A549 (cell line): ENCODE data around the gene IL9R. TPM values are rescaled to one million over a fixed set of nuclear protein-coding genes. Genes with fewer than 3 reads are reported as not detected.
"Not testable (repeated sequence)": the region's sequence is repeated elsewhere in the genome, so short reads cannot be mapped to it uniquely, and the experiment has no call there.

Experiments used
- ATAC-seq, 2 experiments: fragments of 200-7000 bp in 1 of 2; fragments of >200 bp in 1 of 2; cut with Nextera tagmentation in 1 of 2; cut with Tn5 transposase in 1 of 2; 3 replicates each; pipeline versions ENCODE4 v1.8.0 to v1.9.1; 2018 to 2020; ENCODE audit warnings: mild to moderate bottlenecking in 1 of 2, moderate library complexity in 1 of 2
- CTCF ChIA-PET: fragments of 300-600 bp; sonication (Branson Sonifier 250); formaldehyde crosslinking; extraction: SDS; loops from one replicate; lab custom pipeline; 2021; ENCODE audit warnings: antibody characterized with exemption, inconsistent platforms; lab: Yijun Ruan, JAX
- POLR2A ChIA-PET: fragments of 350-600 bp; formaldehyde crosslinking; extraction: SDS; loops from one replicate; lab custom pipeline; 2021; ENCODE audit warnings: antibody characterized with exemption, inconsistent platforms; lab: Yijun Ruan, JAX
- DNase-seq, 2 experiments: peaks; one replicate each; pipeline versions ENCODE4 v3.0.0 to v3.0.0-alpha.2; 2011 to 2016; ENCODE audit warnings: low read depth in 1 of 2, low spot score in 1 of 2
- FAIRE-seq: peaks from 2 replicates; lab custom pipeline; 2011; peaks lifted over from hg19 to GRCh38; lab: Jason Lieb, UNC
- H3K27ac ChIP-seq, 2 experiments: fragments of >200 bp; sonication (Bioruptor Twin); formaldehyde crosslinking; 3 replicates each; pipeline ENCODE4 v1.5.1; 2016 to 2017
- H3K4me1 ChIP-seq: fragments of >200 bp; sonication (Bioruptor Twin); formaldehyde crosslinking; 3 replicates; pipeline ENCODE4 v1.6.1; 2016
- H3K4me2 ChIP-seq: fragments of >200 bp; sonication (Bioruptor Twin); formaldehyde crosslinking; 3 replicates; pipeline ENCODE4 v1.6.1; 2016
- H3K4me3 ChIP-seq: fragments of >200 bp; sonication (Bioruptor Twin); formaldehyde crosslinking; 3 replicates; pipeline ENCODE4 v1.5.1; 2016
- H3K9me3 ChIP-seq: fragments of >200 bp; sonication (Bioruptor Twin); formaldehyde crosslinking; 3 replicates; pipeline ENCODE4 v1.6.1; 2016
- ATOH8 ChIP-seq: fragments of 250-450 bp; sonication (Bioruptor Pico); IDR thresholded peaks from 2 replicates; pipeline ENCODE4 v1.5.0; 2020; ENCODE audit warnings: low read depth, mild to moderate bottlenecking, moderate library complexity
- E2F6 ChIP-seq: IDR thresholded peaks from 2 replicates; pipeline ENCODE4 v1.6.1; 2012; ENCODE audit warnings: low read depth, borderline replicate concordance
- EHF ChIP-seq: fragments of 250-450 bp; sonication (Bioruptor Pico); IDR thresholded peaks from 2 replicates; pipeline ENCODE4 v1.5.0; 2020; ENCODE audit warnings: mild to moderate bottlenecking
- FOSL2 ChIP-seq, 2 experiments: fragments of 450-650 bp in 1 of 2; fragments of >200 bp in 1 of 2; sonication (Bioruptor Twin) in 1 of 2; formaldehyde crosslinking; IDR thresholded peaks; 2 replicates each; pipeline versions ENCODE4 v1.5.0 to v1.6.1; 2016 to 2020; ENCODE audit warnings: mild to moderate bottlenecking in 1 of 2, moderate library complexity in 1 of 2
- GATA3 ChIP-seq: IDR thresholded peaks from 2 replicates; pipeline ENCODE4 v1.6.1; 2012; ENCODE audit warnings: borderline replicate concordance
- HDAC2 ChIP-seq: fragments of 200-600 bp; sonication (generic); IDR thresholded peaks from 2 replicates; pipeline ENCODE4 v1.6.1; 2016
- MAX ChIP-seq: IDR thresholded peaks from 2 replicates; pipeline ENCODE4 v1.6.1; 2012
- MAZ ChIP-seq: fragments of 150-350 bp; IDR thresholded peaks from 2 replicates; pipeline ENCODE4 v1.6.1; 2014; ENCODE audit warnings: antibody characterized with exemption, low read depth, low read length, borderline replicate concordance
- PHF8 ChIP-seq: fragments of 200-600 bp; sonication (generic); IDR thresholded peaks from 2 replicates; pipeline ENCODE4 v1.6.1; 2016; ENCODE audit warnings: low read depth, mild to moderate bottlenecking, antibody characterized with exemption, moderate library complexity, borderline replicate concordance
- SREBF2 ChIP-seq: fragments of 450-650 bp; IDR thresholded peaks from 2 replicates; pipeline ENCODE4 v1.6.1; 2014; ENCODE audit warnings: mild to moderate bottlenecking, moderate library complexity
- WGBS: methylation state at CpG from one replicate; pipeline ENCODE4 v1.1.6; 2017; ENCODE audit errors: missing lambda C conversion rate; 5-methylcytosine and 5-hydroxymethylcytosine counted together
- polyA plus RNA-seq, 4 experiments: library from polyadenylated mRNA; depleted of rRNA in 3 of 4; stranded (reverse); fragments of >200 nt; fragmentation: RNase III in 1 of 4; extraction: RNeasy Plus Mini Kit Qiagen cat#74134 plus additional on column Dnase treatment in 1 of 4; gene quantifications; 2 replicates in 3 of 4; 3 replicates in 1 of 4; pipeline ENCODE4 v1.2.3, GENCODE V29; 2011 to 2017
- TF ChIP-seq, protein P1 (sequence below): IDR thresholded peaks from 2 replicates; pipeline ENCODE4 v1.6.1; 2012
- TF ChIP-seq, protein P2 (sequence below): fragments of 150-350 bp; IDR thresholded peaks from 2 replicates; pipeline ENCODE4 v1.6.1; 2014; ENCODE audit warnings: low read depth, mild to moderate bottlenecking, low read length
- TF ChIP-seq, protein P3 (sequence below): fragments of 250-450 bp; sonication (Bioruptor Pico); IDR thresholded peaks from 2 replicates; pipeline ENCODE4 v1.5.0; 2021; ENCODE audit warnings: mild to moderate bottlenecking, moderate library complexity, borderline replicate concordance

IL9R gene
- polyA plus RNA-seq, 2 of the 4 experiments (the other 2 are of a cell fraction), result 0.06 to 0.12 TPM

DNA sequence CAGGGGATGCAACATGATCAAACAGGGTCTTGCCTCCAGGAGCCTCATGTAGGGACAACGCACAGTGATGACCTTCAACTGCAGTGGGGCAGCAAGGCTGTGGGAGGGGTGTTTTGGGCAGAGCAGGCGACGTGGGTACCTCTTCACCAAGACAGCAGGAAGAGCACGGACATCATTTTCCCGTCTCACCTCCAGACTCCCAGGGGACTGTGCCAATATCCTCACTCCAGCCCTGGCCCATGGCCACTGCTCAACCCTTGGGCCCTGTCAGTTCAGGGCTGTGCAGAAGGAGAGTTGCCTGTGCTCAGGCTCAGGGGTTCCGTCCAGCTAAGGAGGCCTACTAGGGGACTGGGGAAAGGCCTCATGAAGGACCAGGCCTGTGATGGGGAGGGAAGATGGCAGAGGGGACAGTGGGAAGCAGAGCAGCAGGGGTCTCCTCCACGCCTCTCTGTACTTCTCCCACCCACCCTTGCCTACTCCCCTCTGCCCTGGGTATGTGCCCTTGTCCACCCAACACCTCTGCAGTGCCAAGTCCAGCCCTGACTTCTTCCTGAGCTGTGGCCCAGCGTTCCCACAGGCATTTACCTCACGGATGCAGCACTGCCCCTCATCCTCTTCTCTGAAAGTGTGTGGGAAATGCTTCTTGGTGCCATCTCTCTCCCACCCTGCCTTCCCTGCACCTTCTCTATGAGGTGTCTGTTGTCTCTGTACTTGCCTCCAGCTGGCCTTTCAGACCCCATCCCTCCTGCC, 1.4 kb downstream of the IL9R start (continued):
- TF ChIP-seq, protein P1, sequence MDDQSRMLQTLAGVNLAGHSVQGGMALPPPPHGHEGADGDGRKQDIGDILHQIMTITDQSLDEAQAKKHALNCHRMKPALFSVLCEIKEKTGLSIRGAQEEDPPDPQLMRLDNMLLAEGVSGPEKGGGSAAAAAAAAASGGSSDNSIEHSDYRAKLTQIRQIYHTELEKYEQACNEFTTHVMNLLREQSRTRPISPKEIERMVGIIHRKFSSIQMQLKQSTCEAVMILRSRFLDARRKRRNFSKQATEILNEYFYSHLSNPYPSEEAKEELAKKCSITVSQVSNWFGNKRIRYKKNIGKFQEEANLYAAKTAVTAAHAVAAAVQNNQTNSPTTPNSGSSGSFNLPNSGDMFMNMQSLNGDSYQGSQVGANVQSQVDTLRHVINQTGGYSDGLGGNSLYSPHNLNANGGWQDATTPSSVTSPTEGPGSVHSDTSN, result no peak
- no peak for TF ChIP-seq FOSL2 (IDR thresholded peaks at IDR 0.05)
- TF ChIP-seq FOSL2 (CRISPR knock-in tag; IDR thresholded peaks at IDR 0.05), result no peak
- TF ChIP-seq MAZ, result no peak

- ATAC-seq, CTCF ChIA-PET, H3K4me1 ChIP-seq, H3K9me3 ChIP-seq, H3K4me2 ChIP-seq, DNase-seq, H3K27ac ChIP-seq, POLR2A ChIA-PET, FAIRE-seq, H3K4me3 ChIP-seq: not testable (repeated sequence)
- WGBS, result 71% methylated on average over 9 of the region's 9 CpGs
Measured at GRCh38 chrX:155999751-156000150, 2.3 kb downstream of the IL9R start.

GRCh38 chrX:156000361-156000926, 2.9 kb downstream of the IL9R start:
- H3K9me3 ChIP-seq, result no peaks in the 10 kb centered on the region
- CTCF ChIA-PET, result no interaction called here
- TF ChIP-seq, protein P1, result no peak
- TF ChIP-seq HDAC2, result no peak
- TF ChIP-seq E2F6, result no peak
- TF ChIP-seq SREBF2, result no peak
- TF ChIP-seq, protein P2, sequence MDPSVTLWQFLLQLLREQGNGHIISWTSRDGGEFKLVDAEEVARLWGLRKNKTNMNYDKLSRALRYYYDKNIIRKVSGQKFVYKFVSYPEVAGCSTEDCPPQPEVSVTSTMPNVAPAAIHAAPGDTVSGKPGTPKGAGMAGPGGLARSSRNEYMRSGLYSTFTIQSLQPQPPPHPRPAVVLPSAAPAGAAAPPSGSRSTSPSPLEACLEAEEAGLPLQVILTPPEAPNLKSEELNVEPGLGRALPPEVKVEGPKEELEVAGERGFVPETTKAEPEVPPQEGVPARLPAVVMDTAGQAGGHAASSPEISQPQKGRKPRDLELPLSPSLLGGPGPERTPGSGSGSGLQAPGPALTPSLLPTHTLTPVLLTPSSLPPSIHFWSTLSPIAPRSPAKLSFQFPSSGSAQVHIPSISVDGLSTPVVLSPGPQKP, result no peak
- TF ChIP-seq, protein P3, sequence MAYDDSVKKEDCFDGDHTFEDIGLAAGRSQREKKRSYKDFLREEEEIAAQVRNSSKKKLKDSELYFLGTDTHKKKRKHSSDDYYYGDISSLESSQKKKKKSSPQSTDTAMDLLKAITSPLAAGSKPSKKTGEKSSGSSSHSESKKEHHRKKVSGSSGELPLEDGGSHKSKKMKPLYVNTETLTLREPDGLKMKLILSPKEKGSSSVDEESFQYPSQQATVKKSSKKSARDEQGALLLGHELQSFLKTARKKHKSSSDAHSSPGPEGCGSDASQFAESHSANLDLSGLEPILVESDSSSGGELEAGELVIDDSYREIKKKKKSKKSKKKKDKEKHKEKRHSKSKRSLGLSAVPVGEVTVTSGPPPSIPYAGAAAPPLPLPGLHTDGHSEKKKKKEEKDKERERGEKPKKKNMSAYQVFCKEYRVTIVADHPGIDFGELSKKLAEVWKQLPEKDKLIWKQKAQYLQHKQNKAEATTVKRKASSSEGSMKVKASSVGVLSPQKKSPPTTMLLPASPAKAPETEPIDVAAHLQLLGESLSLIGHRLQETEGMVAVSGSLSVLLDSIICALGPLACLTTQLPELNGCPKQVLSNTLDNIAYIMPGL (CRISPR knock-in tag), result no peak
- no peak for TF ChIP-seq GATA3
- no peak for TF ChIP-seq PHF8
- TF ChIP-seq EHF (CRISPR knock-in tag), result no peak
- TF ChIP-seq MAZ, result no peak
- TF ChIP-seq FOSL2 (IDR thresholded peaks at IDR 0.05), result no peak
- TF ChIP-seq FOSL2 (CRISPR knock-in tag; IDR thresholded peaks at IDR 0.05), result no peak
- no peak for TF ChIP-seq ATOH8 (CRISPR knock-in tag)
- TF ChIP-seq MAX, result no peak
- TF ChIP-seq, all 56 proteins: peak for 0
- POLR2A ChIA-PET, result no interaction called here
- FAIRE-seq (no peak), ATAC-seq (no peak), DNase-seq (no peak)
- WGBS, result 40% methylated on average over 4 of the region's 5 CpGs
- Histone ChIP-seq H3K4me3 (no peak overlapping the region), H3K27ac (no peak overlapping the region), H3K4me1 (no peaks in the 10 kb centered on the region), H3K4me2 (no peak overlapping the region)
